Measurements from ENCODE around the gene PPP2R1B.

Gene PPP2R1B

DNA sequence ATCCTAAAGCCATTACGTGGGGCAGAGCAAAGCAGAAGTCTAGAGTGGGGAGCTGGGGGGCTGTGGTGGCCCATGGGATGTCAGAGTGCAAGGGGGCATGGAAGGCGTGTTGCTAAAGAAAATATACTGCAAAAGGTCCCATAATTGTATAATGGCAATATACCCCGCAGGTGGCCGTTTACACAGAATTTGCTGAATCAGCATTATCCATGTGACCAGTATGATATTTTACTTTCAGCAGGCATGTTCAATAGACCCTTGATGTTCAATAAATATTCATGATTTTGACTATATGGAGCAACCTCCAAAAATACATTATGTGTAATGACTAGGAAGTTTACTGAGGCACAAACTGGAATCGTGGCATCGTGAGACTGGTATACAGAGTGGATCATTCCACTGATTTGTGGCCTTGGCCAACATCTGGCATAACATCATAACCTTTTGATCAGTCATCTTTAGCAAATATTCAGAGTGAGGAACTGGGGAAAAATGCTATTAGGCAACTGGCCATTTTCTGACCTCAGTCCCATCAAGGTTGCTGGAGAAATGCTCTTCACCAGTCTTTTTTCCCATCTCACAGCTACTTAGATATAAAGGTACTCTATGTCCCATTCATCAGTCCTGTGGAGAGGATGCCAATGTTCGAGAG is 29.3 kb upstream of the PPP2R1B start:
- Histone ChIP-seq H3K27ac (ENCODE audit: low read depth, low read length) (no peak overlapping the region), H3K79me2 (ENCODE audit: control insufficient read depth, low read length) (no peaks in the 10 kb centered on the region), H3K9me3 (ENCODE audit: control insufficient read depth, insufficient read depth, low read length) (peaks cover 11% of the 10 kb centered on the region), H4K20me1 (ENCODE audit: control insufficient read depth, insufficient read depth, low read depth, low read length) (no peaks in the 10 kb centered on the region), H3K27me3 (ENCODE audit: control insufficient read depth, low read length) (no peaks in the 10 kb centered on the region), H3K36me3 (ENCODE audit: control insufficient read depth, low read length) (peaks cover 36% of the 10 kb centered on the region), H3K4me3 (ENCODE audit: low read length) (no peak overlapping the region), H3K4me1 (ENCODE audit: control insufficient read depth, low read length) (peaks cover 18% of the 10 kb centered on the region), H3K4me2 (ENCODE audit: low read length) (no peak overlapping the region), H3F3A (ENCODE audit: control insufficient read depth, insufficient read depth) (peaks cover 4% of the 10 kb centered on the region; the same call in 1 of the 2 replicates), H3K9me2 (replicated peaks; ENCODE audit: control insufficient read depth, low read length) (no peaks in the 10 kb centered on the region)
- TF ChIP-seq, protein P1, sequence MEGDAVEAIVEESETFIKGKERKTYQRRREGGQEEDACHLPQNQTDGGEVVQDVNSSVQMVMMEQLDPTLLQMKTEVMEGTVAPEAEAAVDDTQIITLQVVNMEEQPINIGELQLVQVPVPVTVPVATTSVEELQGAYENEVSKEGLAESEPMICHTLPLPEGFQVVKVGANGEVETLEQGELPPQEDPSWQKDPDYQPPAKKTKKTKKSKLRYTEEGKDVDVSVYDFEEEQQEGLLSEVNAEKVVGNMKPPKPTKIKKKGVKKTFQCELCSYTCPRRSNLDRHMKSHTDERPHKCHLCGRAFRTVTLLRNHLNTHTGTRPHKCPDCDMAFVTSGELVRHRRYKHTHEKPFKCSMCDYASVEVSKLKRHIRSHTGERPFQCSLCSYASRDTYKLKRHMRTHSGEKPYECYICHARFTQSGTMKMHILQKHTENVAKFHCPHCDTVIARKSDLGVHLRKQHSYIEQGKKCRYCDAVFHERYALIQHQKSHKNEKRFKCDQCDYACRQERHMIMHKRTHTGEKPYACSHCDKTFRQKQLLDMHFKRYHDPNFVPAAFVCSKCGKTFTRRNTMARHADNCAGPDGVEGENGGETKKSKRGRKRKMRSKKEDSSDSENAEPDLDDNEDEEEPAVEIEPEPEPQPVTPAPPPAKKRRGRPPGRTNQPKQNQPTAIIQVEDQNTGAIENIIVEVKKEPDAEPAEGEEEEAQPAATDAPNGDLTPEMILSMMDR (IDR thresholded peaks at IDR 0.05; ENCODE audit: low read depth, low read length, poor library complexity, severe bottlenecking) = no peak
- TF ChIP-seq EZH2phosphoT487 (IDR thresholded peaks at IDR 0.05; ENCODE audit: borderline replicate concordance, low read length) = no peak

DNA sequence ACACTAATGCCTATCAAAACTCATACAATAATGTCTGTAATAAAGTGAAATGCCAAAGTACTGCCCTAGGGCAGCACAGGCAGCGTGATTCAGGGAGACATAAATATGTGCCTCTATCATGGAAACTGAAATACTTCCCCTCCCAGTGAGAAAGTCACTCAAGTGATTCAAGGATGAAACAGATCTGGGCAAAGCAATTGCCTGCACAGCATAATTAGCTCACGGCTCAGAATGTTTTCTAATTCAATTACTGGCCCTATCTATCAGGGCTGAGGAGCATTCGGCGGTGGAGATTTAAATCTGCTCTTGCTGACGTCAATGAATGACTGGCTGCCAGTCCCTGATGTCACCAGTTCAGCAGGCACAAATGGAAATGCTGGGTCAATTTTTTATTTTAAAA is 27.7 kb upstream of the PPP2R1B start:
- Histone ChIP-seq H3F3A (ENCODE audit: control insufficient read depth, insufficient read depth) (peaks cover 4% of the 10 kb centered on the region; the same call in 1 of the 2 replicates), H3K27me3 (ENCODE audit: control insufficient read depth, low read length) (no peaks in the 10 kb centered on the region), H3K4me2 (ENCODE audit: low read length) (no peak overlapping the region), H4K20me1 (ENCODE audit: control insufficient read depth, insufficient read depth, low read depth, low read length) (no peaks in the 10 kb centered on the region), H3K9me2 (replicated peaks; ENCODE audit: control insufficient read depth, low read length) (no peaks in the 10 kb centered on the region), H3K4me1 (ENCODE audit: control insufficient read depth, low read length) (peaks cover 18% of the 10 kb centered on the region), H3K9me3 (ENCODE audit: control insufficient read depth, insufficient read depth, low read length) (peaks cover 10% of the 10 kb centered on the region), H3K79me2 (ENCODE audit: control insufficient read depth, low read length) (no peaks in the 10 kb centered on the region), H3K27ac (ENCODE audit: low read depth, low read length) (no peak overlapping the region), H3K4me3 (ENCODE audit: low read length) (no peak overlapping the region), H3K36me3 (ENCODE audit: control insufficient read depth, low read length) (peaks cover 30% of the 10 kb centered on the region)
- no peak for TF ChIP-seq EZH2phosphoT487 (IDR thresholded peaks at IDR 0.05; ENCODE audit: borderline replicate concordance, low read length)
- TF ChIP-seq, protein P1 (IDR thresholded peaks at IDR 0.05; ENCODE audit: low read depth, low read length, poor library complexity, severe bottlenecking) = no peak

GRCh38 chr11:111792955-111793500 is 26.8 kb upstream of the PPP2R1B start:
- H4K20me1 ChIP-seq (ENCODE audit: control insufficient read depth, insufficient read depth, low read depth, low read length) = no peaks in the 10 kb centered on the region
- no peak overlapping the region for H3K4me3 ChIP-seq (ENCODE audit: low read length)
- H3K4me1 ChIP-seq (ENCODE audit: control insufficient read depth, low read length) = peaks cover 22% of the 10 kb centered on the region
- H3K9me3 ChIP-seq (ENCODE audit: control insufficient read depth, insufficient read depth, low read length) = peaks cover 7% of the 10 kb centered on the region
- H3K27ac ChIP-seq (ENCODE audit: low read depth, low read length) = no peak overlapping the region
- no peaks in the 10 kb centered on the region for H3K79me2 ChIP-seq (ENCODE audit: control insufficient read depth, low read length)
- no peaks in the 10 kb centered on the region for H3K9me2 ChIP-seq (replicated peaks; ENCODE audit: control insufficient read depth, low read length)
- TF ChIP-seq, protein P1 (IDR thresholded peaks at IDR 0.05; ENCODE audit: low read depth, low read length, poor library complexity, severe bottlenecking) = no peak
- no peak for TF ChIP-seq EZH2phosphoT487 (IDR thresholded peaks at IDR 0.05; ENCODE audit: borderline replicate concordance, low read length)
- no peaks in the 10 kb centered on the region for H3K27me3 ChIP-seq (ENCODE audit: control insufficient read depth, low read length)
- H3K4me2 ChIP-seq (ENCODE audit: low read length) = no peak overlapping the region
- peaks cover 25% of the 10 kb centered on the region for H3K36me3 ChIP-seq (ENCODE audit: control insufficient read depth, low read length)
- H3F3A ChIP-seq (ENCODE audit: control insufficient read depth, insufficient read depth) = peaks cover 4% of the 10 kb centered on the region; the same call in 1 of the 2 replicates
